Astrocyte of the cerebellum (primary cell): ENCODE measurements around the gene GRID1.
A peak's percentile ranks its signal among the peaks of the same experiment; 100 is the strongest.

Source experiments
- DNase-seq: peaks from one replicate; pipeline ENCODE4 v3.0.0-alpha.2; 2011; ENCODE audit warnings: low read depth
- H3K4me3 ChIP-seq: 2 replicates; pipeline ENCODE4 v1.5.1; 2011; ENCODE audit warnings: mild to moderate bottlenecking, low read depth, low read length, moderate library complexity
- CTCF ChIP-seq: IDR thresholded peaks from 2 replicates; pipeline ENCODE4 v1.5.1; 2012; ENCODE audit warnings: low read length, low read depth, moderate library complexity, mild to moderate bottlenecking; ENCODE audit errors: missing control alignments
- in situ Hi-C: cut with HindIII; loops from 2 replicates; pipeline ENCODE4 v1.10.0; 2017; ENCODE audit warnings: low sequenced_read_pairs

The GRID1 gene

GRCh38 chr10:86226016-86226415 lies 140.6 kb downstream of the GRID1 start:
- DNase-seq, result no peak

GRCh38 chr10:86225103-86225782 lies 141.4 kb downstream of the GRID1 start:
- TF ChIP-seq CTCF, result no peak
- H3K4me3 ChIP-seq, result no peak overlapping the region
- in situ Hi-C loops, result no loop called here
- peak; percentile 44 for DNase-seq

More at GRCh38 chr10:86226016-86226415, 140.6 kb downstream of the GRID1 start:
- no peak overlapping the region for H3K4me3 ChIP-seq
- in situ Hi-C loops, result no loop called here
- TF ChIP-seq CTCF, result no peak

- DNase-seq, result no peak
- in situ Hi-C loops, result no loop called here
- H3K4me3 ChIP-seq, result no peak overlapping the region
- TF ChIP-seq CTCF, result no peak
Measured at GRCh38 chr10:86224354-86225102, 142.1 kb downstream of the GRID1 start.

- no peak for TF ChIP-seq CTCF
- no peak for DNase-seq
- in situ Hi-C loops, result no loop called here
- no peak overlapping the region for H3K4me3 ChIP-seq
Measured at GRCh38 chr10:86223256-86223655, 143.3 kb downstream of the GRID1 start.

GRCh38 chr10:86222687-86223086 lies 143.9 kb downstream of the GRID1 start:
- TF ChIP-seq CTCF, result no peak

GRCh38 chr10:86222336-86222650 lies 144.3 kb downstream of the GRID1 start:
- no peak for DNase-seq
- no peak overlapping the region for H3K4me3 ChIP-seq
- no peak for TF ChIP-seq CTCF
- in situ Hi-C loops, result no loop called here

More at GRCh38 chr10:86222687-86223086, 143.9 kb downstream of the GRID1 start:
- in situ Hi-C loops, result no loop called here
- DNase-seq, result no peak
- no peak overlapping the region for H3K4me3 ChIP-seq
